GM23248 (cell line): ENCODE results near the gene OR5J2.

Experiments
- EZH2 ChIP-seq: fragments of 200-600 bp; sonication (generic); IDR thresholded peaks from 2 replicates; pipeline ENCODE4 v1.6.1; 2018; ENCODE audit warnings: antibody characterized with exemption, mild to moderate bottlenecking; ENCODE audit not compliant: insufficient read depth, poor library complexity, severe bottlenecking
- EZH2phosphoT487 ChIP-seq: fragments of 200-600 bp; sonication (generic); IDR thresholded peaks from 2 replicates; pipeline ENCODE4 v1.6.1; 2018; ENCODE audit warnings: antibody characterized with exemption, moderate library complexity, mild to moderate bottlenecking, low read depth; ENCODE audit not compliant: insufficient read depth

GRCh38 chr11:56207790-56208189 lies 31.4 kb downstream of the OR5J2 start:
- no peak for TF ChIP-seq EZH2phosphoT487
- TF ChIP-seq EZH2, result no peak
